SIG-M5 (cell line): Measurements from ENCODE around the gene LRRN2.
"Not testable (repeated sequence)": the region's sequence is repeated elsewhere in the genome, so short reads cannot be mapped to it uniquely, and the experiment has no call there.

Experiments used
- DNase-seq: peaks from one replicate; lab custom pipeline; 2025; lab: John Stamatoyannopoulos, UW

Gene LRRN2

DNA sequence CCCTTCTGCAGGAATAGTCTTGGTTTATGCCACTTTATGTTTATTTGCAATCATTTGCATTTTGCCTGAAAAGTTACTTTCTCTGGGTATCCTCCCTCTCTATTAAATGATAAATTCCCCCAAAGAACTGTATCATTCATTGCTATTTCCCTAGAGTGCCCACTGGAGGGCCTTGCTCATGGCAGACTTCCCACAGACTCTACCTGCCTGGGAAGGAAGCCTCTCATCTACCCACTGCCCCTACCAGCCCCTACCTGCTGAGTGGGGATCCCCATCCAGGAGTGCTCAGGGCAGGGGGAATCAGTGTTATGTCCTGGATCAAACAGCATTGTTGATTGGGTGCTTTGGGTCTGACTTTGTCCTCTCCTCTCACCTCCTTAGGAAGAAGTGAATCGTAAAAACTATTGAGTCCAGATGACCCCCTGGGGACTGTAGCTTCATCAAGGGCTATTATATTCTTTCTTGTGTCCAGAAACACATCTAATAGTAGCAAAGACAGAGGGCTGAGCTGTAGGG is 6.8 kb upstream of the LRRN2 start:
- DNase-seq: no peak

GRCh38 chr1:204691328-204691730 is 5.8 kb upstream of the LRRN2 start:
- not testable (repeated sequence) for DNase-seq

GRCh38 chr1:204688776-204689175 is 3.2 kb upstream of the LRRN2 start:
- DNase-seq: no peak

- DNase-seq: no peak
These were observed 2.5 kb upstream of the LRRN2 start for GRCh38 chr1:204688007-204688406.

GRCh38 chr1:204684571-204685235 is 835 bp downstream of the LRRN2 start:
- DNase-seq: no peak

DNA sequence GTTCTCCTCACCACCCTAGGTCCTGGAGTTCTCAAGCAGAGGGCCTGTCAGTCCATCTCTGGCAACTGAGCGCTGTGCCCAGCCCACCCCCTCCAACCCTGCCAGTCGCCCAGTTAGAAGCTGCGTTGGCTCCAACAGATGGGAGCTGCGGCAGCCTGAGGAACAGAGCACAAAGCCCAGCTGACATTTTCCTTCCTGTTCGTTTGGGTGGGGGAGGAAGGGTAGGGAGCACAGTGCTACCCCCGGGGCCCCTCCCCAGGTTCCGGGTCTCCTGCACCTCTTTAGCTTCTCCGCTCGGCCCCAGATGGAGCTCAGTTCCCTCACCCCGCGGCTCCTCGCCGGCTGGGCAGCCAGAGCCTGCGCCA is 1.4 kb downstream of the LRRN2 start:
- DNase-seq: no peak

- no peak for DNase-seq
These were observed 2.0 kb downstream of the LRRN2 start for GRCh38 chr1:204683284-204684205.

GRCh38 chr1:204680461-204680860 is 5.1 kb downstream of the LRRN2 start:
- DNase-seq: no peak

- no peak for DNase-seq
These were observed 5.5 kb downstream of the LRRN2 start for GRCh38 chr1:204680051-204680450.

GRCh38 chr1:204678721-204679475 is 6.6 kb downstream of the LRRN2 start:
- no peak for DNase-seq

GRCh38 chr1:204677864-204678263 is 7.7 kb downstream of the LRRN2 start:
- no peak for DNase-seq

GRCh38 chr1:204676043-204676442 is 9.5 kb downstream of the LRRN2 start:
- DNase-seq: no peak

- no peak for DNase-seq
These were observed 11.5 kb downstream of the LRRN2 start for GRCh38 chr1:204673909-204674649.

- DNase-seq: no peak
These were observed 12.3 kb downstream of the LRRN2 start for GRCh38 chr1:204673209-204673608.

GRCh38 chr1:204672482-204673121 is 12.9 kb downstream of the LRRN2 start:
- DNase-seq: no peak

GRCh38 chr1:204672069-204672468 is 13.5 kb downstream of the LRRN2 start:
- no peak for DNase-seq

GRCh38 chr1:204670152-204670927 is 15.2 kb downstream of the LRRN2 start:
- no peak for DNase-seq

DNA sequence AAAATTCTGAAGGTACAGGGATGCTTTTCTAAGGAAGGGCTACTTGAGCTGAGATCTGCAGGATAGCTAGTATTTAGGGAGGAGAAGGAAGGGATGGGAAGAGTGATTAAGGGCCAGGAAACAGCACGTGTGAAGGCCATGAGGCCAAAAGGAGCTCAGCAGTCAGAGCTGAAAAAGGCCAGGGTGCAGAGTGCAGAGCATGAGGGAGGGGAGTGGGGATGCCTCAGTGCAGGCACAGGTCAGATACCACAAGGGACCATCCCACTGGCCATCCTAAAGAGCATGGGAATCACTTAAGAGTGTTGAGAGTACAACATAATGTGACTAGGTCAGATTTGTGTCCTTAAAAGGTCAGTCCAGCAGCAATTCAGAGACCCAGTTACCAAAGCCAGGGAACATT is 16.0 kb downstream of the LRRN2 start:
- no peak for DNase-seq

GRCh38 chr1:204664384-204664651 is 21.2 kb downstream of the LRRN2 start:
- DNase-seq: no peak

DNA sequence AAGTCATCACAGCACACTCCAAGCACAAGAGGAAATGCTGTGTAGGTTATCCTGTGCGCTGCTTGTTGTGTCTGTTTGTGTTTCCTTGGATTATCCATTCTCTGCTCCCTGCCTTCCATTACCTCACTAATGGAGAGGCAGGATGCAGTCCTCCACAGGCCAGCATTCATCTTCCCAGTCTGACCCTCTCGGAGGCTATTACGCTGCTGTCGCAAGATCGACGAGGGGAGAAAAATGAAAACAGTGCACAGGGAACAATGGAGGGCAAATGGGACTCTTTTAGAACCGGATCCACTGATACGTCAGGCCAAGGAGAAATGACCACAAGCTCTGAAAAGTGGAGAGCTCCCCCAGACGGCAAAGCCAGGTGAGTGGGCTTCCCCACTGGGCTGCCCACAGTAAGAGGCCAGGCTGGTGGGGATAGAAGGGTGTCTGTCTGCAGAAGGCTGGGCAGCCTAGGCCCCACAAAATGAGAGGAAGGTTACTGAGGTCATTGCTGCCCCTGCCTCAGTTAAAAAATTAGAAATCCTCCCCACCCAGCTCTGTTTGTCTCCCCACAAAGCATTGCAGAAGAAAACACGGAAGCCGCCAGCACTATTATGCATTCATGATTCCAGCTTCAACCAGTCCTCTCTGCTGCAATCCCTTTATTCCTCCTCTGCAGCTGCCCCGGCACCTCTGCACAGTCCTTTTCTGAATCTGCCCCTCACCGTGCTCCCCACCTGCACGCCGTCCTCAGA is 21.7 kb downstream of the LRRN2 start:
- no peak for DNase-seq
